Calu3 (cell line): Measurements from ENCODE around the gene OR5H14. TPM values are rescaled to one million over a fixed set of nuclear protein-coding genes. Genes with fewer than 3 reads are reported as not detected.
"Not testable (repeated sequence)": the region's sequence is repeated elsewhere in the genome, so short reads cannot be mapped to it uniquely, and the experiment has no call there.

ENCODE experiments used
- BruUV-seq: library from RNA; stranded (reverse); fragments of 400-500 nt; replicated peaks from 2 replicates; lab custom pipeline; 2021; lab: Mats Ljungman, UMichigan
- CTCF ChIA-PET: fragments of 300-600 bp; sonication (Branson Sonifier 250); formaldehyde crosslinking; loops from one replicate; lab custom pipeline; 2022; ENCODE audit warnings: antibody characterized with exemption; lab: Charles Lee
- DNase-seq: peaks from one replicate; pipeline ENCODE4 v3.0.0; 2022
- H3K27ac Mint-ChIP-seq: one replicate; pipeline ENCODE4 v1.8.0; 2022; ENCODE audit warnings: mixed read lengths; ENCODE audit not compliant: unreplicated experiment
- H3K27me3 Mint-ChIP-seq: one replicate; pipeline ENCODE4 v1.8.0; 2022; ENCODE audit warnings: mixed read lengths; ENCODE audit not compliant: unreplicated experiment
- H3K36me3 Mint-ChIP-seq: one replicate; pipeline ENCODE4 v1.8.0; 2022; ENCODE audit warnings: mild to moderate bottlenecking, moderate library complexity, mixed read lengths; ENCODE audit not compliant: insufficient read depth, unreplicated experiment
- H3K4me1 Mint-ChIP-seq: one replicate; pipeline ENCODE4 v1.8.0; 2022; ENCODE audit warnings: mild to moderate bottlenecking, low read depth, mixed read lengths; ENCODE audit not compliant: unreplicated experiment
- H3K4me3 Mint-ChIP-seq: one replicate; pipeline ENCODE4 v1.8.0; 2022; ENCODE audit warnings: mild to moderate bottlenecking, low read depth, moderate library complexity, mixed read lengths; ENCODE audit not compliant: unreplicated experiment
- H3K9me3 Mint-ChIP-seq: one replicate; pipeline ENCODE4 v1.8.0; 2022; ENCODE audit warnings: low read depth, mixed read lengths; ENCODE audit not compliant: unreplicated experiment
- intact Hi-C: fragments of 100-400 bp; cut with micrococcal nuclease; formaldehyde crosslinking; loops from one replicate; pipeline ENCODE4 v1.10.0; 2022; ENCODE audit not compliant: unreplicated experiment
- total RNA-seq: library from RNA; stranded (reverse); gene quantifications from 2 replicates; pipeline ENCODE4 v1.2.3, GENCODE V29; 2022
- TF ChIP-seq, protein P1 (sequence below): fragments of 200-600 bp; IDR thresholded peaks from one replicate; pipeline ENCODE4 v1.8.0; 2022; ENCODE audit warnings: antibody characterized with exemption; ENCODE audit not compliant: unreplicated experiment

Gene OR5H14
- total RNA-seq, 1 experiment from 2014 or later, result 0.05 TPM

DNA sequence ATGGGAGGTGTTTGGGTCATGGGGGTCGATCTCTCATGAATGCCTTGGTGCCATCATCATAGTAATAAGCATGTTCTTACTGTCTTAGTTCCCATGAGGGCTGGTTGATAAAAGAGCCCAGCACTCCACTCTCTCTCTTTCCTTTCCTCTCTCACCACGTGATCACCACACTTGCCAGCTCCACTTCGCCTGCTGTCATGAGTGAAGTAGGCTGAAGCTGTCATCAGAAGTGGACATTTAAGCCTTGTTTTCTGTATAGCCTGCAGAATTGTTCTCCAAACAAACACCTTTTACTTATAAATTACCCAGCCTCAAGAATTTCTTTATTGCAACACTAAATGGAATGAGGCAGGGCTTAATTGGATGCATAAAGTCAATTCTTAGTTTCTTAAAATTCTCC lies 10.6 kb upstream of the OR5H14 start:
- no peak for DNase-seq
- Mint-ChIP-seq H3K4me3 (no peak overlapping the region), H3K9me3 (no peaks in the 10 kb centered on the region), H3K27me3 (peaks cover 5% of the 10 kb centered on the region), H3K27ac (no peak overlapping the region), H3K36me3 (no peaks in the 10 kb centered on the region), H3K4me1 (no peaks in the 10 kb centered on the region)
- BruUV-seq, result no TSS peak
- CTCF ChIA-PET, result no interaction called here
- intact Hi-C loops, result no loop called here
- TF ChIP-seq, protein P1, sequence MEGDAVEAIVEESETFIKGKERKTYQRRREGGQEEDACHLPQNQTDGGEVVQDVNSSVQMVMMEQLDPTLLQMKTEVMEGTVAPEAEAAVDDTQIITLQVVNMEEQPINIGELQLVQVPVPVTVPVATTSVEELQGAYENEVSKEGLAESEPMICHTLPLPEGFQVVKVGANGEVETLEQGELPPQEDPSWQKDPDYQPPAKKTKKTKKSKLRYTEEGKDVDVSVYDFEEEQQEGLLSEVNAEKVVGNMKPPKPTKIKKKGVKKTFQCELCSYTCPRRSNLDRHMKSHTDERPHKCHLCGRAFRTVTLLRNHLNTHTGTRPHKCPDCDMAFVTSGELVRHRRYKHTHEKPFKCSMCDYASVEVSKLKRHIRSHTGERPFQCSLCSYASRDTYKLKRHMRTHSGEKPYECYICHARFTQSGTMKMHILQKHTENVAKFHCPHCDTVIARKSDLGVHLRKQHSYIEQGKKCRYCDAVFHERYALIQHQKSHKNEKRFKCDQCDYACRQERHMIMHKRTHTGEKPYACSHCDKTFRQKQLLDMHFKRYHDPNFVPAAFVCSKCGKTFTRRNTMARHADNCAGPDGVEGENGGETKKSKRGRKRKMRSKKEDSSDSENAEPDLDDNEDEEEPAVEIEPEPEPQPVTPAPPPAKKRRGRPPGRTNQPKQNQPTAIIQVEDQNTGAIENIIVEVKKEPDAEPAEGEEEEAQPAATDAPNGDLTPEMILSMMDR, result no peak

DNA sequence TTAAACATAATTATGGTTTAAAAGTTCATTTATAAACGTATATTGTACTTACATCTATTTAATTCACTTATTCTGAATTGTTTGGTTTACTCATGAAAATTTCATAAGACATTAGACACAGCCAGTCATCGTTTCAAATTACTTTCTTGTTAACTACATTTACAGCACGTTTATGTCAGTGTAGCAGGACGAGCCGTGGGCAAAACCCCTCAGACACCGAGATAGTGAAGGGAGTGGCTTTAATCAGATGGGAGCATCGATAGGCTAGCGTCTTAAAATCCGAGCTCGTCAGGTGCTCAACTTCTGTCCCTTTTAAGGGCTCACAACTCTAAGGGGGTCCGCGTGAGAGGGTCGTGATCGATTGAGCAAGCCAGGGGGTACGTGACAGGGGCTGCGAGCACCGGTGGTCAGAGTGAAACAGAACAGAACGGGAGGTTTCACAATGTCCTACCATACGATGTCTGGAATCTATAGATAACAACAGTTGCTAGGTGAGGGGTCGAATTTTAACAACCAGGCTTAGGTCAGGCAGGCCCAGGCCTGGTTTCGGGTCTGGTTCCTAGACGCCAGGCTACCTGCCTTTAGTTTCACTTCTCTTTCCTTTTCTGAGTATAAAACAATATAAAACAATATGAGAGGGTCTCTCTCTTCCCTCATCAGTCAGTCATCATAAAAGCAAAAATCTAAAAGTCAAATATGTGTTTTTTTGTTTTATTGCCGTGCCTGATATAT lies 9.3 kb upstream of the OR5H14 start:
- CTCF ChIA-PET, H3K4me3 Mint-ChIP-seq, H3K4me1 Mint-ChIP-seq, H3K27me3 Mint-ChIP-seq, BruUV-seq, H3K9me3 Mint-ChIP-seq, intact Hi-C loops, H3K36me3 Mint-ChIP-seq, H3K27ac Mint-ChIP-seq, DNase-seq: not testable (repeated sequence)

DNA sequence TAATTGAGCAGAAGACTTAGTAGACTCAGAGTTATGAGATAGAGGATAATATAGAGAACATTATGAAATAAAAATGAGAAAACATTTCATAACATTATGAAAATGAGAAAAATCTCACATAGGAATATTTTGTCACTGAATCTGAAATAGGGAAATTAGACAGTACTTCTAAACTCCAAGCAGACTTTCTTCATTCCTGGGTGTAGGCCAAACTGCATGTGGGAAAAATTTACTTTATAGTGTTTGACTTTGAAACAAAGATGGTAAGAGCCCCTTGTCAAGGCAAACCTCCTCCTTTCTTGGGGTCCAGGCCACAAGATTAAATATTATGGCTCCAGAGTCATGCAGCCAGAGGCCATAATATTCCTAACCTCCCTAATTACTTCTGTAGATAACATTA lies 6.7 kb upstream of the OR5H14 start:
- H3K4me1 Mint-ChIP-seq, result no peaks in the 10 kb centered on the region
- H3K4me3 Mint-ChIP-seq, result no peak overlapping the region
- intact Hi-C loops, result loop anchor here (1.0 kb wide), 1 partner anchor 43 kb away; no protein-coding TSS in a partner anchor
- DNase-seq, result no peak
- BruUV-seq, result no TSS peak
- CTCF ChIA-PET, result no interaction called here
- H3K9me3 Mint-ChIP-seq, result no peaks in the 10 kb centered on the region
- H3K27me3 Mint-ChIP-seq, result peaks cover 18% of the 10 kb centered on the region
- TF ChIP-seq, protein P1, result no peak
- no peaks in the 10 kb centered on the region for H3K36me3 Mint-ChIP-seq
- no peak overlapping the region for H3K27ac Mint-ChIP-seq

DNA sequence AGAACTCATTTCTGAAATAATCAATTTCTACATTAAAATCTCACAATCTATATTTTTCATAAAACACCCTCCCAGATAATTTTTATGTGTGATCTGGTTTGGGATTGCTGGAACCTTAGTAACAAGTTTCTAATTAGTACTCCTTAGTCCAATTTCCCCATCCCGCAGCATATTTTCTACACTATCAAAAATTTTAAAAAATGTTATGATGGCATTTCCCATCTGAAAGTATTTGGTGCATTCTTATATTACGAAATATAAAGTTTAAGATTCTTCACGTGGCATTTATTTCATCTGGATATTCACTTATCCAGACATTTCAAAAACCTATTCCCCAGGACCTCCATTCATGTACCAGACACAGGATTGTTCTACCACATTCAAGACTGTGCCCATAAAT lies 1.5 kb downstream of the OR5H14 start:
- Mint-ChIP-seq H3K27ac (no peak overlapping the region), H3K9me3 (no peaks in the 10 kb centered on the region), H3K36me3 (no peaks in the 10 kb centered on the region), H3K4me3 (no peak overlapping the region), H3K27me3 (peaks cover 16% of the 10 kb centered on the region), H3K4me1 (peaks cover 10% of the 10 kb centered on the region)
- CTCF ChIA-PET, result no interaction called here
- DNase-seq, result no peak
- BruUV-seq, result no TSS peak
- TF ChIP-seq, protein P1, result no peak
- intact Hi-C loops, result no loop called here

DNA sequence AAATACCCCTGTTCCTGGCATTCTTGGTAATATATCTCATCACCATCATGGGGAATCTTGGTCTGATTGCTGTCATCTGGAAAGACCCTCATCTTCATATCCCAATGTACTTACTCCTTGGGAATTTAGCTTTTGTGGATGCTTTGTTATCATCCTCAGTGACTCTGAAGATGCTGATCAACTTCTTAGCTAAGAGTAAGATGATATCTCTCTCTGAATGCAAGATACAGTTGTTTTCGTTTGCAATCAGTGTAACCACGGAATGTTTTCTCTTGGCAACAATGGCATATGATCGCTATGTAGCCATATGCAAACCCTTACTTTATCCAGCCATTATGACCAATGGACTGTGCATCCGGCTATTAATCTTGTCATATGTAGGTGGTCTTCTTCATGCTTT lies 2.2 kb downstream of the OR5H14 start:
- BruUV-seq, H3K9me3 Mint-ChIP-seq, H3K4me3 Mint-ChIP-seq, intact Hi-C loops, CTCF ChIA-PET, DNase-seq, H3K36me3 Mint-ChIP-seq, H3K27ac Mint-ChIP-seq: not testable (repeated sequence)
- H3K4me1 Mint-ChIP-seq, result peaks cover 10% of the 10 kb centered on the region
- H3K27me3 Mint-ChIP-seq, result peaks cover 13% of the 10 kb centered on the region
